ENCODE results near the gene FBXO31. TPM values are rescaled to one million over a fixed set of nuclear protein-coding genes. Genes with fewer than 3 reads are reported as not detected.

FBXO31 gene
- total and polyA plus RNA-seq, 12 donors, result 15.1 to 94.3 (median 72.4) TPM

DNA sequence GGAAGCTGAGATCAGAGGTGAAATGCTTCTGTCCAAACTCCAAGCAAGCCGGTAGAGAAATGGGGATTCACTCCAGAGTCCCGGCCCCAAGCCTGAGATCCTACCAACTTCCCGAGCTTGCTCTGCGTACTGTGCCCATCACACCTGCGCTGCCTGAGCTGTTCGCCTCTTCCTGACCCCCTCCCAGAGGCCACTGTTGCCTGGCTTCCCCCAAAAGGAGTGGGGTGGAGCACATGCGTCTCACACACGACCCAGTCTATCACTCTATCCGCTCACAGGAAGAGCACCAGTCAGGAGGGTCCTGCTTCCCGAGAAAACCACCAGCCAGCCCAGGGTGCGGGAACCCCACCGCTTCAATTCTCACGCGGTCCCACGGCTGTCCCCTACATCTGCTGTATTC is 52.9 kb downstream of the FBXO31 start:
- TF ChIP-seq, protein P1, sequence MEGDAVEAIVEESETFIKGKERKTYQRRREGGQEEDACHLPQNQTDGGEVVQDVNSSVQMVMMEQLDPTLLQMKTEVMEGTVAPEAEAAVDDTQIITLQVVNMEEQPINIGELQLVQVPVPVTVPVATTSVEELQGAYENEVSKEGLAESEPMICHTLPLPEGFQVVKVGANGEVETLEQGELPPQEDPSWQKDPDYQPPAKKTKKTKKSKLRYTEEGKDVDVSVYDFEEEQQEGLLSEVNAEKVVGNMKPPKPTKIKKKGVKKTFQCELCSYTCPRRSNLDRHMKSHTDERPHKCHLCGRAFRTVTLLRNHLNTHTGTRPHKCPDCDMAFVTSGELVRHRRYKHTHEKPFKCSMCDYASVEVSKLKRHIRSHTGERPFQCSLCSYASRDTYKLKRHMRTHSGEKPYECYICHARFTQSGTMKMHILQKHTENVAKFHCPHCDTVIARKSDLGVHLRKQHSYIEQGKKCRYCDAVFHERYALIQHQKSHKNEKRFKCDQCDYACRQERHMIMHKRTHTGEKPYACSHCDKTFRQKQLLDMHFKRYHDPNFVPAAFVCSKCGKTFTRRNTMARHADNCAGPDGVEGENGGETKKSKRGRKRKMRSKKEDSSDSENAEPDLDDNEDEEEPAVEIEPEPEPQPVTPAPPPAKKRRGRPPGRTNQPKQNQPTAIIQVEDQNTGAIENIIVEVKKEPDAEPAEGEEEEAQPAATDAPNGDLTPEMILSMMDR (IDR thresholded peaks at IDR 0.05), result no peak
- ATAC-seq (no peak), DNase-seq (no peak)
- H3K36me3 ChIP-seq, result peaks cover 0 to 87% (median 44%) of the 10 kb centered on the region in 9 donors
- intact Hi-C loops (cut with DNase I), result no loop called here
- peaks cover 0 to 14% (median 0%) of the 10 kb centered on the region in 9 donors for H3K4me1 ChIP-seq
- WGBS, 2 donors, result 90 to 94% methylated on average over 15 of the region's 15 CpGs
- no peaks in the 10 kb centered on the region for H3K9me3 ChIP-seq
- H3K27me3 ChIP-seq, result no peaks in the 10 kb centered on the region
- no peak overlapping the region for H3K4me3 ChIP-seq
- no peak overlapping the region for H3K27ac ChIP-seq

DNA sequence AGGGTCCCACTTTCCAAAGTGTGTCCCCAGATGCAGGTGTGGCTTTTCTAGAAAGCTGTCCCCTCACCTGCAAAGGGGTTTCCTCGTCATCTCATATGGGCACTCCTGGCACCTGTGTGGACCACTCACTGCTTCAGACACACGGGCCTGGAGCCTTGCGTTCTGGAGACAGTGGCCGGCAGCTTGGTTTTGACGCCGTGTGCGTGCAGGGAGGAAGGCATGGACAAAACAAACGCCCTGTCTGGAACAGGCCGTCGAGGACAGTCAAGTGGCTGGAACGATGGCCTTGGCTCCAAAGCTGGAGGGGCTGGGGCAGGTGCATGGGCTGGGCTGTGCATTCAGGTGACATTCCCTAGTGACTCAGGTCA is 53.3 kb downstream of the FBXO31 start:
- Histone ChIP-seq H3K9me3 (no peaks in the 10 kb centered on the region), H3K27ac (peak overlapping the region in 1 of 10 donors; percentile 25), H3K36me3 (peaks cover 0 to 86% (median 41%) of the 10 kb centered on the region in 9 donors), H3K4me3 (no peak overlapping the region), H3K4me1 (peaks cover 0 to 14% (median 0%) of the 10 kb centered on the region in 9 donors), H3K27me3 (no peaks in the 10 kb centered on the region)
- ATAC-seq, result no peak
- DNase-seq, result no peak
- 92 to 93% methylated on average over 11 of the region's 11 CpGs for WGBS, 2 donors
- intact Hi-C loops (cut with DNase I), result no loop called here
- TF ChIP-seq, protein P1 (IDR thresholded peaks at IDR 0.05), result no peak

DNA sequence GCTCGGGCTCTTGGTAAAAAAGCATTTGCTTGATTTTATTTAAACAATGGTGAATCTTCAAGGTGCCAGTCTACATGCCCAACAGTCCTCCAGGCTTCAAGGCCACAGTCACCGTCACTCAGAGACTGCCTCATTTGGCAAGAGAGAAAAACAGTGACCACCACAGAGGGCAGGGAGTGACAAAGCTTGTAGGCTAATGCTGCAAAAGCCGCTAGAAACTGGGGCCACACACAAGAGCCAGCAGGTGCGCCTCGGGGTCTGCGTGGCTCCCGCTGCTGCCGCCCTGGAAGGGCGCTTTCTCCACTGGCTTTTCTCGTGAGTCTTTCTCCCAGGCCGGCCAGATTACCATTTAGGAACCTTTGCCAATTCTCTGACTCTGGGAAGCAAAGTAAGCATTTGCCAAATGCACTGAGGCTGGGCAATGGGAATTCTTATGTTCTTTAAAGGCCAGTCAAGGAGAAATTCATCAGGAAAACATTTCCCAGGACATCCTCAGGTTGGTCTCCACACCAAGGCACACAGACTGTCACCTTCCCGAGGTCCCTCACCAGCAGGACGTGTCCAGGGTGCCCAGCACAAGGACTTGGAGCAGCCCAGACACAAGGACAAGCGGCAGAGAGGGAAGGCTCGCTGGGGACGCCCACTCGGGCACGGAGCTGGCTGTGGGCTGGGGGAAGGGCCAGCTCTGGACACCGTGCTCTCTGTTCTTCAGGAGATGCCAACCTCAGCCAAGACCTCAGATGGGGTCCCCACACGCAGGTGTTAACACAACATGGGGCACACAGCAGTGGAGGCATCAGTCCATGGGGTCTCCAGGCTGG is 53.9 kb downstream of the FBXO31 start:
- no peak for ATAC-seq
- TF ChIP-seq, protein P1 (IDR thresholded peaks at IDR 0.05), result no peak
- H3K4me1 ChIP-seq, result peaks cover 0 to 19% (median 5%) of the 10 kb centered on the region in 9 donors
- H3K9me3 ChIP-seq, result no peaks in the 10 kb centered on the region
- peak overlapping the region in 2 of 10 donors; percentile 25 to 30 for H3K27ac ChIP-seq
- no peak for DNase-seq
- 87 to 89% methylated on average over 20 of the region's 20 CpGs for WGBS, 2 donors
- no peak overlapping the region for H3K4me3 ChIP-seq
- H3K27me3 ChIP-seq, result no peaks in the 10 kb centered on the region
- intact Hi-C loops (cut with DNase I), result loop anchor here in 2 of 10 donors (5.0 kb wide), 3 partner anchors 38 to 68 kb away; partner anchors contain the start of gene FBXO31 (in 2 of the 2)
- H3K36me3 ChIP-seq, result peaks cover 0 to 80% (median 36%) of the 10 kb centered on the region in 9 donors

DNA sequence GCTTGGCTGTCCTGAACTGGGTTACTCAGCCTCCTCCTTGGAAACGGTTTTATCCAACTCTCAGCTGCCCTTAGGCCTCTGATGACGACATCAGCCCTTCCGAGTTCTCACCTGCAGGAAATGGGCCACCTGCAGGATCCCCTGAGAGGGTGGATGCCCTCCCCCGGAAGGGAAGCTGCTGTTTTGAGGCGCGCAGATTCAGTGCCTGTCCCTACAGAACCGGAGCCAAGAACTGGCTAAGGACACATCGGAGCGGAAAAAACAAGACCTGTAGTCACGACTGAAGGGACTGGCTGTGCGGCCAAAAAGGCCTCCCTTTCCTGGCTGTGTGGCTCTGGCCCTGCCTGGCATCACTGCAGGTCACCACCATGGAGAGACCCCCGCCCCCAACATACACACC is 54.7 kb downstream of the FBXO31 start:
- TF ChIP-seq, protein P1 (IDR thresholded peaks at IDR 0.05), result no peak
- DNase-seq, result no peak
- WGBS, 2 donors, result 63 to 74% methylated on average over 12 of the region's 12 CpGs
- Histone ChIP-seq H3K27ac (peak overlapping the region in 3 of 10 donors; percentile 4 to 25 (median 23)), H3K36me3 (peaks cover 0 to 72% (median 28%) of the 10 kb centered on the region in 9 donors), H3K4me1 (peaks cover 0 to 27% (median 5%) of the 10 kb centered on the region in 9 donors), H3K9me3 (no peaks in the 10 kb centered on the region), H3K4me3 (no peak overlapping the region), H3K27me3 (no peaks in the 10 kb centered on the region)
- intact Hi-C loops (cut with DNase I), result loop anchor here in 2 of 10 donors (5.0 kb wide), 3 partner anchors 38 to 68 kb away; partner anchors contain the start of gene FBXO31 (in 2 of the 2)
- ATAC-seq, result peak in 2 of 8 donors; percentile 17 to 28

All from heart right ventricle (tissue), 16 donors.